Measurements from ENCODE around the gene IGLL5.

Gene IGLL5

GRCh38 chr22:22906907-22907550, 19.4 kb downstream of the IGLL5 start:
- no peak for DNase-seq (ENCODE audit: low read depth)
- H3K4me3 ChIP-seq (ENCODE audit: low read depth, low read length) = no peak overlapping the region
- TF ChIP-seq, protein P1, sequence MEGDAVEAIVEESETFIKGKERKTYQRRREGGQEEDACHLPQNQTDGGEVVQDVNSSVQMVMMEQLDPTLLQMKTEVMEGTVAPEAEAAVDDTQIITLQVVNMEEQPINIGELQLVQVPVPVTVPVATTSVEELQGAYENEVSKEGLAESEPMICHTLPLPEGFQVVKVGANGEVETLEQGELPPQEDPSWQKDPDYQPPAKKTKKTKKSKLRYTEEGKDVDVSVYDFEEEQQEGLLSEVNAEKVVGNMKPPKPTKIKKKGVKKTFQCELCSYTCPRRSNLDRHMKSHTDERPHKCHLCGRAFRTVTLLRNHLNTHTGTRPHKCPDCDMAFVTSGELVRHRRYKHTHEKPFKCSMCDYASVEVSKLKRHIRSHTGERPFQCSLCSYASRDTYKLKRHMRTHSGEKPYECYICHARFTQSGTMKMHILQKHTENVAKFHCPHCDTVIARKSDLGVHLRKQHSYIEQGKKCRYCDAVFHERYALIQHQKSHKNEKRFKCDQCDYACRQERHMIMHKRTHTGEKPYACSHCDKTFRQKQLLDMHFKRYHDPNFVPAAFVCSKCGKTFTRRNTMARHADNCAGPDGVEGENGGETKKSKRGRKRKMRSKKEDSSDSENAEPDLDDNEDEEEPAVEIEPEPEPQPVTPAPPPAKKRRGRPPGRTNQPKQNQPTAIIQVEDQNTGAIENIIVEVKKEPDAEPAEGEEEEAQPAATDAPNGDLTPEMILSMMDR (IDR thresholded peaks at IDR 0.05; ENCODE audit: control insufficient read depth, extremely low read depth, insufficient read depth) = no peak

- no peak for DNase-seq (ENCODE audit: low read depth)
- H3K4me3 ChIP-seq (ENCODE audit: low read depth, low read length) = no peak overlapping the region
- TF ChIP-seq, protein P1 (IDR thresholded peaks at IDR 0.05; ENCODE audit: control insufficient read depth, extremely low read depth, insufficient read depth) = no peak
Measured at GRCh38 chr22:22907551-22908494, 20.2 kb downstream of the IGLL5 start.

- TF ChIP-seq, protein P1 (IDR thresholded peaks at IDR 0.05; ENCODE audit: control insufficient read depth, extremely low read depth, insufficient read depth) = no peak
- no peak for DNase-seq (ENCODE audit: low read depth)
- no peak overlapping the region for H3K4me3 ChIP-seq (ENCODE audit: low read depth, low read length)
Measured at GRCh38 chr22:22908495-22908861, 20.9 kb downstream of the IGLL5 start.

DNA sequence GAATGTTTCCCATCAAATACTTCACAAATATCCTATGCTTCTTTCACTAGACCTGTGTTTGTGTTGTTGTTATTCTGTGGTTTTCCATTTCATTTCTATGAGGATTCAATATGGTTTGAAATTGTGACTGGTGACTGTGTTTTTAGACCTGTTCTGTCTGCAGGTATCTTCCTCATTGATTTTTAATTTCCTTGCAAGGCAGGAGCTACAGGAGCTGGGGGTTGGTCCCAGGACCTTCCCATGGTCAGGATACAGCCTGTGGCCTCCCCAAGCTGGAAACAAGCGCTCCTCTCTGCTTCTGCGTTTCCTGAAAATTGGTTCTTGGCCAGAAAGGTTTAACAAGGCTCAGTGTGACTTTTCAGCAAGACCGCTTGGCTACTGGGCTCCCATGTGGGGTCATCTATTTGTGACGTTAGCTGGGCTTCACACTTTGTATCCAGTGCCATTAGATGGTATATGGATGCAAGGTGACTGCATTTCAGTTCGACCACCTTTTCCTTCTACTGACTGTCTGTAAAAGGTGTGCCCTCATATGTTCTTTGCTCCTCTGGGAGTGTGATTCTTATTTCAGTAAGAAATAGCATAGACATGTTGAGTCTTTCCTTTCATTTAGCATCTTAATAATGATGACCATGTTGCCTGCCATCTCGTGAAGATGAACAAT, 21.5 kb downstream of the IGLL5 start:
- H3K4me3 ChIP-seq (ENCODE audit: low read depth, low read length) = no peak overlapping the region
- TF ChIP-seq, protein P1 (IDR thresholded peaks at IDR 0.05; ENCODE audit: control insufficient read depth, extremely low read depth, insufficient read depth) = no peak
- no peak for DNase-seq (ENCODE audit: low read depth)

DNA sequence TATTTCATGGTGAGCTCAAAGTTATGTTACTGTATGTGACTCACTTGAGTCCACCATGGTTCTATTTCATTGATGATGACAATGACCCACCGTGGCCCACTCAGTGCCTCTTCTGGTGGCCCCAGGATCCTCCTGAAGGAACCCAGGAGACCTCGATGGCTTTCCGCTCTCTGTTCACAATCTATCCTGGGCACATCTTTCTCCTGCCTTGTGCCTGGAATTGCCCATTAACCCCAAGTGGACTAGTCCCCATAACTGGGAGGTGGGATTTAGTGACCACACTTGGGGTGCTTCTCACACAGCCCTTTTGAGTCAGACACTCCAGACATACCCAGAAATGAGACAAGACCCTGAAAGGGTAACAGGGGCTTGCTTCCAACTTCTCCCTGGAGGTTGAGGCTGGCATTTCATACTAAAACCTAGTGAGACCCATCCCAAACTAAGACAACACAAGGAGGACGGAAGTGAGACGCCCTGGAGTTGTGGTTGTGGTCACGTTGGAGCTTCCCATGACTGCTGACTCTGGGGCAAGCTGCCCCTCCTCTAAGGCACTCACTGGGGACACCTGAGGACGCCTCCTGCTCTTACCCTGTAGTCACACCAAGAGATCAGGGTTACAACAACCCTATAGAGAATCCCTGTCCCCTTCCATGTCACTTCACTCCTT, 22.1 kb downstream of the IGLL5 start:
- TF ChIP-seq, protein P1 (IDR thresholded peaks at IDR 0.05; ENCODE audit: control insufficient read depth, extremely low read depth, insufficient read depth) = no peak
- H3K4me3 ChIP-seq (ENCODE audit: low read depth, low read length) = no peak overlapping the region
- no peak for DNase-seq (ENCODE audit: low read depth)
